Keratinocyte (primary cell): Measurements from ENCODE around the gene TMEM219. TPM values are rescaled to one million over a fixed set of nuclear protein-coding genes. Genes with fewer than 3 reads are reported as not detected.

Experiments used
- DNase-seq: peaks from one replicate; pipeline ENCODE4 v3.0.0-alpha.2; 2011; ENCODE audit warnings: low read depth, missing footprints, low spot score
- FAIRE-seq: peaks from 2 replicates; lab custom pipeline; 2011; peaks lifted over from hg19 to GRCh38; lab: Jason Lieb, UNC
- H2AFZ ChIP-seq: 2 replicates; pipeline ENCODE4 v1.6.0; 2012; ENCODE audit warnings: low read length, control low read depth, inconsistent platforms; ENCODE audit not compliant: control insufficient read depth
- H3K27ac ChIP-seq: 2 replicates; pipeline ENCODE4 v1.5.1; 2011; ENCODE audit warnings: low read length; ENCODE audit not compliant: control insufficient read depth, insufficient read depth
- H3K27me3 ChIP-seq: 3 replicates; pipeline ENCODE4 v1.6.0; 2011; ENCODE audit warnings: low read length; ENCODE audit not compliant: control insufficient read depth, insufficient read depth; ENCODE audit errors: extremely low read depth
- H3K36me3 ChIP-seq, 2 experiments: 2 replicates in 1 of 2; 3 replicates in 1 of 2; pipeline ENCODE4 v1.5.1; 2011; ENCODE audit warnings: low read length in 2 of 2, mild to moderate bottlenecking in 1 of 2; ENCODE audit not compliant: control insufficient read depth in 2 of 2, insufficient read depth in 2 of 2; ENCODE audit errors: extremely low read depth in 1 of 2
- H3K4me1 ChIP-seq: 3 replicates; pipeline ENCODE4 v1.5.1; 2011; ENCODE audit warnings: low read length; ENCODE audit not compliant: control insufficient read depth, insufficient read depth; ENCODE audit errors: extremely low read depth
- H3K4me2 ChIP-seq: 3 replicates; pipeline ENCODE4 v1.6.0; 2011; ENCODE audit warnings: low read depth, low read length; ENCODE audit not compliant: control insufficient read depth, insufficient read depth; ENCODE audit errors: extremely low read depth
- H3K4me3 ChIP-seq, 3 experiments: fragments of 200-600 bp in 1 of 3; sonication (generic) in 1 of 3; 2 replicates in 2 of 3; 3 replicates in 1 of 3; pipeline ENCODE4 v1.5.1; 2011 to 2016; ENCODE audit warnings: low read length in 3 of 3, mild to moderate bottlenecking in 3 of 3, control low read depth in 2 of 3, inconsistent platforms in 1 of 3, low read depth in 1 of 3, mixed read lengths in 1 of 3, mixed run types in 1 of 3, moderate library complexity in 1 of 3; ENCODE audit not compliant: control insufficient read depth in 2 of 3, insufficient read depth in 2 of 3; ENCODE audit errors: extremely low read depth in 1 of 3
- H3K79me2 ChIP-seq: 2 replicates; pipeline ENCODE4 v1.6.0; 2012; ENCODE audit warnings: low read length; ENCODE audit not compliant: control insufficient read depth, insufficient read depth
- H3K9ac ChIP-seq: 3 replicates; pipeline ENCODE4 v1.6.0; 2011; ENCODE audit warnings: low read length; ENCODE audit not compliant: control insufficient read depth, insufficient read depth; ENCODE audit errors: extremely low read depth
- H3K9me1 ChIP-seq: 3 replicates; pipeline ENCODE4 v1.6.0; 2011; ENCODE audit warnings: low read length; ENCODE audit not compliant: control insufficient read depth, insufficient read depth; ENCODE audit errors: extremely low read depth
- H3K9me3 ChIP-seq: 2 replicates; pipeline ENCODE4 v1.5.1; 2012; ENCODE audit warnings: low read depth, low read length; ENCODE audit not compliant: control insufficient read depth
- H4K20me1 ChIP-seq: 3 replicates; pipeline ENCODE4 v1.6.0; 2011; ENCODE audit warnings: low read length; ENCODE audit not compliant: control insufficient read depth, insufficient read depth; ENCODE audit errors: extremely low read depth
- EZH2 ChIP-seq: IDR thresholded peaks from one replicate; pipeline ENCODE4 v1.6.1; 2012; ENCODE audit warnings: inconsistent platforms, mild to moderate bottlenecking, low read length, moderate library complexity
- dilution Hi-C: fragments of 300-500 bp; cut with MboI; formaldehyde crosslinking; loops from one replicate; pipeline ENCODE4 v1.7.0; 2020; ENCODE audit warnings: low sequenced_read_pairs; ENCODE audit not compliant: extremely low pct_ligation_motif_present
- polyA plus RNA-seq, 5 experiments: library from polyadenylated mRNA; depleted of rRNA in 3 of 5; stranded (reverse) in 3 of 5; stranded (forward) in 1 of 5; unstranded in 1 of 5; fragments of >200 nt; gene quantifications; 1 replicate in 1 of 5; 2 replicates in 3 of 5; 3 replicates in 1 of 5; pipeline versions ENCODE4 v1.2.1 to v1.2.3, GENCODE V29; 2011 to 2012; ENCODE audit warnings: missing spikeins in 2 of 5, low read depth in 1 of 5, low replicate concordance in 1 of 5
- TF ChIP-seq, protein P1 (sequence below), 3 experiments: IDR thresholded peaks in 1 of 3; conservative IDR thresholded peaks in 1 of 3; optimal IDR thresholded peaks in 1 of 3; 2 replicates in 2 of 3; 3 replicates in 1 of 3; pipeline versions ENCODE3 to v1.5.1; 2011; ENCODE audit warnings: low read length in 3 of 3, mild to moderate bottlenecking in 3 of 3, moderate library complexity in 2 of 3, control low read depth in 1 of 3, inconsistent platforms in 1 of 3; ENCODE audit not compliant: insufficient read depth in 2 of 3; ENCODE audit errors: extremely low read depth in 1 of 3

TMEM219 gene
- polyA plus RNA-seq, 1 donor (not counting 4 experiments of a cell fraction or from before 2014, with no cell fraction given) = 48.5 TPM

DNA sequence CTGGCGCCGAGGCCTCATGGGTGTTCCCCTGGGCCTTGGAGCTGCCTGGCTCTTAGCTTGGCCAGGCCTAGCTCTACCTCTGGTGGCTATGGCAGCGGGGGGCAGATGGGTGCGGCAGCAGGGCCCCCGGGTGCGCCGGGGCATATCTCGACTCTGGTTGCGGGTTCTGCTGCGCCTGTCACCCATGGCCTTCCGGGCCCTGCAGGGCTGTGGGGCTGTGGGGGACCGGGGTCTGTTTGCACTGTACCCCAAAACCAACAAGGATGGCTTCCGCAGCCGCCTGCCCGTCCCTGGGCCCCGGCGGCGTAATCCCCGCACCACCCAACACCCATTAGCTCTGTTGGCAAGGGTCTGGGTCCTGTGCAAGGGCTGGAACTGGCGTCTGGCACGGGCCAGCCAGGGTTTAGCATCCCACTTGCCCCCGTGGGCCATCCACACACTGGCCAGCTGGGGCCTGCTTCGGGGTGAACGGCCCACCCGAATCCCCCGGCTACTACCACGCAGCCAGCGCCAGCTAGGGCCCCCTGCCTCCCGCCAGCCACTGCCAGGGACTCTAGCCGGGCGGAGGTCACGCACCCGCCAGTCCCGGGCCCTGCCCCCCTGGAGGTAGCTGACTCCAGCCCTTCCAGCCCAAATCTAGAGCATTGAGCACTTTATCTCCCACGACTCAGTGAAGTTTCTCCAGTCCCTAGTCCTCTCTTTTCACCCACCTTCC, 25.6 kb downstream of the TMEM219 start:
- FAIRE-seq = no peak
- Histone ChIP-seq H3K27me3 (no peaks in the 10 kb centered on the region), H3K4me3 (no peak overlapping the region), H3K4me2 (no peak overlapping the region), H3K27ac (no peak overlapping the region), H3K9ac (no peak overlapping the region), H3K79me2 (no peaks in the 10 kb centered on the region), H3K9me3 (no peaks in the 10 kb centered on the region), H3K4me1 (no peaks in the 10 kb centered on the region), H2AFZ (no peak overlapping the region), H4K20me1 (no peaks in the 10 kb centered on the region), H3K9me1 (no peaks in the 10 kb centered on the region), H3K36me3 (peaks cover 55 to 60% of the 10 kb centered on the region in 2 experiments)
- dilution Hi-C loops = no loop called here
- TF ChIP-seq EZH2 = no peak
- TF ChIP-seq, protein P1, sequence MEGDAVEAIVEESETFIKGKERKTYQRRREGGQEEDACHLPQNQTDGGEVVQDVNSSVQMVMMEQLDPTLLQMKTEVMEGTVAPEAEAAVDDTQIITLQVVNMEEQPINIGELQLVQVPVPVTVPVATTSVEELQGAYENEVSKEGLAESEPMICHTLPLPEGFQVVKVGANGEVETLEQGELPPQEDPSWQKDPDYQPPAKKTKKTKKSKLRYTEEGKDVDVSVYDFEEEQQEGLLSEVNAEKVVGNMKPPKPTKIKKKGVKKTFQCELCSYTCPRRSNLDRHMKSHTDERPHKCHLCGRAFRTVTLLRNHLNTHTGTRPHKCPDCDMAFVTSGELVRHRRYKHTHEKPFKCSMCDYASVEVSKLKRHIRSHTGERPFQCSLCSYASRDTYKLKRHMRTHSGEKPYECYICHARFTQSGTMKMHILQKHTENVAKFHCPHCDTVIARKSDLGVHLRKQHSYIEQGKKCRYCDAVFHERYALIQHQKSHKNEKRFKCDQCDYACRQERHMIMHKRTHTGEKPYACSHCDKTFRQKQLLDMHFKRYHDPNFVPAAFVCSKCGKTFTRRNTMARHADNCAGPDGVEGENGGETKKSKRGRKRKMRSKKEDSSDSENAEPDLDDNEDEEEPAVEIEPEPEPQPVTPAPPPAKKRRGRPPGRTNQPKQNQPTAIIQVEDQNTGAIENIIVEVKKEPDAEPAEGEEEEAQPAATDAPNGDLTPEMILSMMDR (optimal IDR thresholded peaks at IDR 0.05 in 1 of 3, IDR thresholded peaks at IDR 0.05 in 1 of 3, conservative IDR thresholded peaks at IDR 0.05 in 1 of 3; ENCODE audit: extremely low read depth in 1 of 3, insufficient read depth in 2 of 3, low read length in 3 of 3) = no peak
- no peak for DNase-seq

DNA sequence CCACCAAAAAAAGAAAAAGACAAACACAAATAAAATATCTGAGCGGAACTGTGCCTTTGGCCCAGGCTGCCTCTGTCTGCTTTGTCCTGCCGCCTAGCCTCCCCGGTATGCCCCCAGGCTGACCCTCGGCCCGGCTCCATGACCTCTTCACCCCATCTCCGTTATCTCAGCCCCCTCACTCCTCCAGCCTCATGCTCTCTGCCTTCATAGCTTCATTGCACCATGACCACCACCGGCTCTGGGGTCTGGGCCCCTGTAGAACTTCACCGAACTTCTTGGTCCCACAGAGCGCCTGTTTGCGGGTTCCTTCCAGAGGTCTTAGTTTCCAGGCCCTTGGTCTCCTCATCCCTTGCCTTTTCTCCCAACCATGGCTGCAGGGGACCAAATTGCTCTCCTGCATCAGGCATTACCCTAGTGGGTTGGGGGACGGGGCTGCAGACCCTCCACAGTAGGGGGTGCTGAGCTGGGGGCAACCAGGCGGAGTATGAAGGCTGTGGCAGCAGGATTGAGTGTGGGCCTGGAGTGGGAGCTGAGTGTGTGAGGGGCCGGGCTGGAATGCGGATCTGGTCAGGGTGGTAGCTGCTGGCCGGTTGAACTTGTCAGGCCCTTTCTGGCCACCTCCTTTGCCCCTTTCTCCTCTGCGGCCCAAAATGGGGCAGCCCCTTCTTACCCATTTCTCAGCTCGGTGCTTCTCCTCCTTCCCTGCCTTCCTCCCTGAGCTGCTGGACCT, 26.6 kb downstream of the TMEM219 start:
- Histone ChIP-seq H3K27me3 (no peaks in the 10 kb centered on the region), H3K79me2 (no peaks in the 10 kb centered on the region), H3K4me3 (no peak overlapping the region), H3K4me1 (no peaks in the 10 kb centered on the region), H3K4me2 (no peak overlapping the region), H3K9me3 (no peaks in the 10 kb centered on the region), H3K9ac (no peak overlapping the region), H3K27ac (no peak overlapping the region), H4K20me1 (no peaks in the 10 kb centered on the region), H3K9me1 (no peaks in the 10 kb centered on the region), H2AFZ (no peak overlapping the region), H3K36me3 (peaks cover 56 to 58% of the 10 kb centered on the region in 2 experiments)
- TF ChIP-seq EZH2 = no peak
- TF ChIP-seq, protein P1 (optimal IDR thresholded peaks at IDR 0.05 in 1 of 3, IDR thresholded peaks at IDR 0.05 in 1 of 3, conservative IDR thresholded peaks at IDR 0.05 in 1 of 3; ENCODE audit: extremely low read depth in 1 of 3, insufficient read depth in 2 of 3, low read length in 3 of 3) = no peak
- FAIRE-seq = no peak
- DNase-seq = no peak
- dilution Hi-C loops = no loop called here
